HCT116 (cell line): Measurements from ENCODE around the gene DLG2.

Source experiments
- CEBPB ChIP-seq: IDR thresholded peaks from 2 replicates; pipeline ENCODE4 v1.6.1; 2012; ENCODE audit warnings: low read depth
- EGR1 ChIP-seq: IDR thresholded peaks from 2 replicates; pipeline ENCODE4 v1.6.1; 2012; ENCODE audit warnings: low read depth
- ELF1 ChIP-seq: IDR thresholded peaks from 2 replicates; pipeline ENCODE4 v1.6.1; 2012; ENCODE audit warnings: low read depth, borderline replicate concordance
- EZH2 ChIP-seq: fragments of 200-600 bp; sonication (generic); IDR thresholded peaks from 2 replicates; pipeline ENCODE4 v1.6.1; 2017; ENCODE audit warnings: antibody characterized with exemption, mixed run types
- EZH2phosphoT487 ChIP-seq: fragments of 200-600 bp; IDR thresholded peaks from 2 replicates; pipeline ENCODE4 v1.6.1; 2018; ENCODE audit warnings: antibody characterized with exemption, borderline replicate concordance
- POLR2A ChIP-seq: IDR thresholded peaks from 2 replicates; pipeline ENCODE4 v1.7.0; 2011; ENCODE audit warnings: borderline replicate concordance; ENCODE audit not compliant: insufficient read depth, insufficient read length; ENCODE audit errors: extremely low read depth
- POLR2AphosphoS5 ChIP-seq: IDR thresholded peaks from 2 replicates; pipeline ENCODE4 v1.6.1; 2011; ENCODE audit warnings: mild to moderate bottlenecking, low read depth, low read length, moderate library complexity
- RAD21 ChIP-seq: IDR thresholded peaks from 2 replicates; pipeline ENCODE4 v1.6.1; 2012; ENCODE audit warnings: low read depth, mild to moderate bottlenecking
- SIN3A ChIP-seq: IDR thresholded peaks from 2 replicates; pipeline ENCODE4 v1.6.1; 2012; ENCODE audit warnings: low read depth
- TCF7L2 ChIP-seq: IDR thresholded peaks from 2 replicates; pipeline ENCODE4 v1.7.0; 2011; ENCODE audit warnings: borderline replicate concordance, inconsistent platforms; ENCODE audit not compliant: insufficient read depth, insufficient read length; ENCODE audit errors: extremely low read depth
- ZNF274 ChIP-seq: fragments of 200-500 bp; sonication (Bioruptor generic); IDR thresholded peaks from 2 replicates; pipeline ENCODE4 v1.6.1; 2014; ENCODE audit warnings: mild to moderate bottlenecking, low read depth, low read length, inconsistent platforms
- TF ChIP-seq, protein P1 (sequence below): IDR thresholded peaks from 2 replicates; pipeline ENCODE4 v1.6.1; 2012; ENCODE audit warnings: low read depth
- TF ChIP-seq, protein P2 (sequence below): IDR thresholded peaks from 2 replicates; pipeline ENCODE4 v1.6.1; 2012
- TF ChIP-seq, protein P3 (sequence below), 3 experiments: fragments of 200-600 bp in 1 of 3; sonication (generic) in 1 of 3; IDR thresholded peaks in 2 of 3; conservative IDR thresholded peaks in 1 of 3; 2 replicates each; pipeline ENCODE4 v1.5.1; 2012 to 2017; ENCODE audit warnings: low read depth in 2 of 3, low read length in 2 of 3, antibody characterized with exemption in 1 of 3, borderline replicate concordance in 1 of 3, control low read depth in 1 of 3, mild to moderate bottlenecking in 1 of 3, mixed read lengths in 1 of 3, mixed run types in 1 of 3, moderate library complexity in 1 of 3; ENCODE audit not compliant: insufficient read depth in 1 of 3

DNA sequence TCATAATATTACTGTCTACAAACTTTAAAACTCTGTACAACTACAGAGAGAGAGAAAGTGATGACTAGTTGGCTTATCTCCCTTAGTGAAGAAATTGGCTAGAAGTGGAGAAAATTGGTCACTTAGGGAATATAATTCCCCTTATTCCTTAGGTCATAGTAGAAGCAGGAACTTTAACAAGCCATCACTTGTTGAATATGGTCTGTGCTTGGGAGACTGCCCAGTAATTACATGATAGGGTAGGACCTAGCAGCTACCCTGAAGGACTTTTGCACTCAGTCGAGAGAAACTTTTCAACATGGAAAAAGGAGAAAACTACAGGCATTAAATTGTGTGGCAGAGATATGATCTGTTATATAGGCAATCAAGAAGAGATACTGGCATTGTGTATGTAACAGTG lies 1764.5 kb downstream of the DLG2 start:
- TF ChIP-seq, protein P1, sequence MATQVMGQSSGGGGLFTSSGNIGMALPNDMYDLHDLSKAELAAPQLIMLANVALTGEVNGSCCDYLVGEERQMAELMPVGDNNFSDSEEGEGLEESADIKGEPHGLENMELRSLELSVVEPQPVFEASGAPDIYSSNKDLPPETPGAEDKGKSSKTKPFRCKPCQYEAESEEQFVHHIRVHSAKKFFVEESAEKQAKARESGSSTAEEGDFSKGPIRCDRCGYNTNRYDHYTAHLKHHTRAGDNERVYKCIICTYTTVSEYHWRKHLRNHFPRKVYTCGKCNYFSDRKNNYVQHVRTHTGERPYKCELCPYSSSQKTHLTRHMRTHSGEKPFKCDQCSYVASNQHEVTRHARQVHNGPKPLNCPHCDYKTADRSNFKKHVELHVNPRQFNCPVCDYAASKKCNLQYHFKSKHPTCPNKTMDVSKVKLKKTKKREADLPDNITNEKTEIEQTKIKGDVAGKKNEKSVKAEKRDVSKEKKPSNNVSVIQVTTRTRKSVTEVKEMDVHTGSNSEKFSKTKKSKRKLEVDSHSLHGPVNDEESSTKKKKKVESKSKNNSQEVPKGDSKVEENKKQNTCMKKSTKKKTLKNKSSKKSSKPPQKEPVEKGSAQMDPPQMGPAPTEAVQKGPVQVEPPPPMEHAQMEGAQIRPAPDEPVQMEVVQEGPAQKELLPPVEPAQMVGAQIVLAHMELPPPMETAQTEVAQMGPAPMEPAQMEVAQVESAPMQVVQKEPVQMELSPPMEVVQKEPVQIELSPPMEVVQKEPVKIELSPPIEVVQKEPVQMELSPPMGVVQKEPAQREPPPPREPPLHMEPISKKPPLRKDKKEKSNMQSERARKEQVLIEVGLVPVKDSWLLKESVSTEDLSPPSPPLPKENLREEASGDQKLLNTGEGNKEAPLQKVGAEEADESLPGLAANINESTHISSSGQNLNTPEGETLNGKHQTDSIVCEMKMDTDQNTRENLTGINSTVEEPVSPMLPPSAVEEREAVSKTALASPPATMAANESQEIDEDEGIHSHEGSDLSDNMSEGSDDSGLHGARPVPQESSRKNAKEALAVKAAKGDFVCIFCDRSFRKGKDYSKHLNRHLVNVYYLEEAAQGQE, result no peak
- TF ChIP-seq, protein P2, sequence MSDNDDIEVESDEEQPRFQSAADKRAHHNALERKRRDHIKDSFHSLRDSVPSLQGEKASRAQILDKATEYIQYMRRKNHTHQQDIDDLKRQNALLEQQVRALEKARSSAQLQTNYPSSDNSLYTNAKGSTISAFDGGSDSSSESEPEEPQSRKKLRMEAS, result no peak
- no peak for TF ChIP-seq POLR2AphosphoS5
- no peak for TF ChIP-seq EZH2
- TF ChIP-seq POLR2A, result no peak
- TF ChIP-seq, protein P3, sequence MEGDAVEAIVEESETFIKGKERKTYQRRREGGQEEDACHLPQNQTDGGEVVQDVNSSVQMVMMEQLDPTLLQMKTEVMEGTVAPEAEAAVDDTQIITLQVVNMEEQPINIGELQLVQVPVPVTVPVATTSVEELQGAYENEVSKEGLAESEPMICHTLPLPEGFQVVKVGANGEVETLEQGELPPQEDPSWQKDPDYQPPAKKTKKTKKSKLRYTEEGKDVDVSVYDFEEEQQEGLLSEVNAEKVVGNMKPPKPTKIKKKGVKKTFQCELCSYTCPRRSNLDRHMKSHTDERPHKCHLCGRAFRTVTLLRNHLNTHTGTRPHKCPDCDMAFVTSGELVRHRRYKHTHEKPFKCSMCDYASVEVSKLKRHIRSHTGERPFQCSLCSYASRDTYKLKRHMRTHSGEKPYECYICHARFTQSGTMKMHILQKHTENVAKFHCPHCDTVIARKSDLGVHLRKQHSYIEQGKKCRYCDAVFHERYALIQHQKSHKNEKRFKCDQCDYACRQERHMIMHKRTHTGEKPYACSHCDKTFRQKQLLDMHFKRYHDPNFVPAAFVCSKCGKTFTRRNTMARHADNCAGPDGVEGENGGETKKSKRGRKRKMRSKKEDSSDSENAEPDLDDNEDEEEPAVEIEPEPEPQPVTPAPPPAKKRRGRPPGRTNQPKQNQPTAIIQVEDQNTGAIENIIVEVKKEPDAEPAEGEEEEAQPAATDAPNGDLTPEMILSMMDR (IDR thresholded peaks at IDR 0.05 in 2 of 3, conservative IDR thresholded peaks at IDR 0.05 in 1 of 3; ENCODE audit: borderline replicate concordance in 1 of 3, insufficient read depth in 1 of 3, low read depth in 2 of 3, low read length in 2 of 3), result no peak
- TF ChIP-seq EZH2phosphoT487, result no peak
- TF ChIP-seq ELF1, result no peak
- TF ChIP-seq SIN3A, result no peak
- no peak for TF ChIP-seq RAD21
- TF ChIP-seq EGR1, result no peak
- no peak for TF ChIP-seq CEBPB
- TF ChIP-seq TCF7L2, result no peak
- TF ChIP-seq ZNF274, result no peak
